Measurements from ENCODE around the gene ZBTB43. TPM values are rescaled to one million over a fixed set of nuclear protein-coding genes. Genes with fewer than 3 reads are reported as not detected.

ZBTB43 gene
- total and polyA plus RNA-seq, 2 of the 4 experiments (the other 2 are of a cell fraction) = 4.5 to 15.1 TPM

Other genes starting within 250 kb of the ZBTB43 start
- gene LMX1B, start 191.1 kb upstream of the ZBTB43 start, total RNA-seq (2012; rRNA removed) = not detected in 2 replicates
- gene LMX1B, start 191.1 kb upstream of the ZBTB43 start, polyA plus RNA-seq (2012; rRNA removed) = not detected in 2 replicates
- gene ZBTB34, start 55.6 kb downstream of the ZBTB43 start, total RNA-seq (2012; rRNA removed) = 2.7 and 3.9 TPM in 2 replicates
- gene ZBTB34, start 55.6 kb downstream of the ZBTB43 start, polyA plus RNA-seq (2012; rRNA removed) = 2.8 and 3.1 TPM in 2 replicates
- gene RALGPS1, start 109.7 kb downstream of the ZBTB43 start, total RNA-seq (2012; rRNA removed) = 0.90 and 2.5 TPM in 2 replicates
- gene RALGPS1, start 109.7 kb downstream of the ZBTB43 start, polyA plus RNA-seq (2012; rRNA removed) = 1.5 and 2.8 TPM in 2 replicates

Data from IMR-90 (cell line).